Brain pericyte (primary cell): ENCODE measurements around the gene EML3.
"Not testable (repeated sequence)": the region's sequence is repeated elsewhere in the genome, so short reads cannot be mapped to it uniquely, and the experiment has no call there.

ENCODE experiments used
- DNase-seq: peaks from one replicate; pipeline ENCODE4 v3.0.0-alpha.2; 2012; ENCODE audit warnings: low read depth, low spot score

The EML3 gene

GRCh38 chr11:62600367-62601121, 12.0 kb downstream of the EML3 start:
- DNase-seq: no peak

DNA sequence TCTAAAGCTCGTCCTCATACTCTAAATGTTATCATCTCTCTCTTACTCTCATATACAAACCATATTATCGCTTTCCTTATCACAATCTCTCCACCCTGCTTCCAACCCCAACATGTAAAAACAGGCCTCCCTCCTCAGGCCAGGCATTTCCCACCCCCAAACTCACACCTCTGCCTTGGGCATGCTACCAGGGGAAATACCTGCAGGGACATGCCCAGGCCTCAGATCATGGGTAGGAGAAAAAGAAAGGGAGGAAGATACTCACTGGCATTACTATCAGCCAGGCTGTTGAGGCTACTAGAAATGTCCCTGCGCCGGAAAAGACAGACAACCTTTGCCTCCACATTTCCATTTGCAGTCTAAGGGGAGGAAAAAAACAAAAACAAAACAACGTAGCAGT, 12.7 kb downstream of the EML3 start:
- DNase-seq: no peak

- DNase-seq: peak; percentile 92
Observed at GRCh38 chr11:62599069-62599696, 13.4 kb downstream of the EML3 start.

DNA sequence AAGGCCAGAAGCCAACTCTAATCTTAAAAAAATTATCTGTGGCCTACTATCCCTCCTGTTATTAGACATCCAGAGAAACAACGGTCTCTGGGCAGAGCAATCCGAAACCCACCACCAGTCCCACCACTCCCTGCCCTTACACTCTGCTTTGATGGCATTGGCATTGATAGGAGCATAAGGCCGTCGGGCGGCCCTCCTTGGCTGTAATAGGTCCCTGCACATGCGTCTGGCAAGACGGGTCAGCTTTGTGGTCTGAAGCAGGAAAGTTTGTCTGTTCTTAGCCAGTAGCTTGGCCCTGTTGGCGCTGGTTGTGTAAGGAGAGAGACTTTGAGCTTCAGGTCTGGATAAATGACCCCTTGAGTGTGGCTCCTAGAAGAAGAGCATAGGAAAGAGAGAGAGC, 17.5 kb downstream of the EML3 start:
- no peak for DNase-seq

DNA sequence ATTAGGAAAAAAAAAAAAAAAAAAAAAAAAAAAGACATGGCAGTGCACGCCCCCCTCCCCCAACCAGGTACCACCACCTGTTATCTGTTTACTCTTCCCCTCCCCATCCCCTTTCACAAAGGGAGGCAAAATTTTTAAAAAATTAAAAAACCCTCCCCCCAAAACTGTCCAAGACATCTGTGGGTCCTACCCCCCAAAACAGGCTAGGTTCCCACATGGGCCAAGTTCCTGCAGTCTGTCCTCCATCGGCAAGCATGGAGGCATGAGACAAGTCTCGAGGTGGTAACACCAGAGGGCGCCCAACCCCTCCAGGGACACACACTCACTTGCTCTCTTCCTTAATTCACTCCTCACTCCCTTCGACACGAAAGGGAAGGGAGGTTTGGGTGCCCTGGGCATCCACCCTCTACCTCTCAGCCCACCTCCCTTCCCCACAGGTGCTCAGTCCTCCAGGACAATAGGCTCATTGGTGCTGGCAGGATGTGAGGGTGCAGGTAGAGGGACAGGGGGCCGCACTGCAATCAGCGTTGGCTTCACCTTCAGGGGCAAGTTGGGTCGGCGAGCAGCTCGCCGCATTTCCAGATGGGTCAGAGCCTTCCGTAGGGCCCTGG, 19.0 kb downstream of the EML3 start:
- DNase-seq: no peak

DNA sequence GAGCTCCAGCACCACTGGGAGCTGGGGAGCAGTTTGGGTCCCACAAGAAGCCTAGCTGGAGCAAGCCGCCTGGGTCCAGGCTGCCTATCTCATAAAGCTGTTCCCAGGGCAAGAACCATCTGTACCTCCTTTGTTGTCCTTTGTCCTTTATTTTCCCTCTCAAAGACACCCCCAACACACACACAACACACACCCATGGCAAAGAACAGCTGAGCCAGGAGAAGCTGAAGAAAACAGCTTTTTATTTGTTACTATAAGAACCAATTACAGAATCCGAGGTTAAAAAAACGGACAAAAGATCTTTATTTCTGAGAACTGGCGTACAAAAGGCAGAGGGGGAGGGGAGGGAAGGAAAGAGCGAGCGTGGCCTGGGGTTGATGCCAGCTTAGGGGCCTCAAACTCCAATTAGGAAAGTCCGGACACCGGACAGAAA, 19.6 kb downstream of the EML3 start:
- DNase-seq: no peak

DNA sequence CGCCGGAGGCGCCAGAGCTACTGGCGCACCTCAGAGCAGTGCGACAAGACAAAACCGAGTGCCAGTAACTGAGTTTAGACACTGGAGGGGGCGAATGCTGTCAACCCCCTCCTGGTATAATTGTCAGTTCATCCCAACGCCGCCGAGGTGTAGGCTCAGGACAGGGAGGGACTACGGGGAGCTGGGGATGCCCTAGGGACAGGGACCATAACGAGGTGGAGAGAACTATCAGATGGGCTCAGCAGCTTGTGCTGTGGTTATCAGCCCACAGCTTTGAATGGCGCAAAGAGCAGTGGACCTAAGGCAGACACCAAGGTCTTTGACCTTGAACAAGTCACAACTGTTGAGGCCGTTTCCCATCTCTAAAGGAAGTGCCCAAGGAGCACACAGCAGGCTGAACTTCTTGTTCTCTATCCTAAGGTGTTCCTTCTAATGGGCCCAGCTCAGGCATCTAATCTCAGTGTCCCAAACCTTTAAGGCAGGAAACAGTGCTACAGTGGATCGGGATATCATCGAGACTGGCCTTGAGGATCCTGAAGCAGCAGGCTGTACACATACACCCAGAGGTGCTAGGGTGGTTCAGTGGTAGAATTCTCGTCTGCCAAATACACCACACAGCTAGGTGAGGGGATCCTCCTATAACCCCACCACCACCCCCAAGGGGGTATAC, 20.3 kb downstream of the EML3 start:
- no peak for DNase-seq

- DNase-seq: peak; percentile 98
Observed at GRCh38 chr11:62591448-62592145, 21.0 kb downstream of the EML3 start, which contains the start of gene TUT1. Gene TUT1, minus strand, starts transcription at chr11:62591523. Its CDS starts 38 bp downstream, at chr11:62591485.

- DNase-seq: no peak
Observed at GRCh38 chr11:62588966-62589637, 23.5 kb downstream of the EML3 start.

DNA sequence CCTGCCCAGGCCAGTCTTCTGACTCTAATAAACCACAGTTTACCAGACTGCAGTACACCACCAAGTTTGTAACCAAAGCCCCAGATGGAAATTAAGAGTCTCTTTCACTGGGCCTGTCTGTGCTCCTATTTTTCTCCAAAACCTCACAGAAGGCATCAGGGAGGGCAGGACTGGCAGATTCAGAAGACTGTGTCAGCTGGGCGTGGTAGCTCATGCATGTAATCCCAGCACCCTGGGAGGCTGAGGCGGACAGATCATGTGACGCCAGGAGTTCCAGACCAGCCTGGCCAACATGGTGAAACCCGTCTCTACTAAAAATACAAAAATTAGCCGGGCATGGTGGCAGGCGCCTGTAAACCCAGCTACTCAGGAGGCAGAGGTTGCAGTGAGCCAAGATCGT, 27.2 kb downstream of the EML3 start:
- not testable (repeated sequence) for DNase-seq

DNA sequence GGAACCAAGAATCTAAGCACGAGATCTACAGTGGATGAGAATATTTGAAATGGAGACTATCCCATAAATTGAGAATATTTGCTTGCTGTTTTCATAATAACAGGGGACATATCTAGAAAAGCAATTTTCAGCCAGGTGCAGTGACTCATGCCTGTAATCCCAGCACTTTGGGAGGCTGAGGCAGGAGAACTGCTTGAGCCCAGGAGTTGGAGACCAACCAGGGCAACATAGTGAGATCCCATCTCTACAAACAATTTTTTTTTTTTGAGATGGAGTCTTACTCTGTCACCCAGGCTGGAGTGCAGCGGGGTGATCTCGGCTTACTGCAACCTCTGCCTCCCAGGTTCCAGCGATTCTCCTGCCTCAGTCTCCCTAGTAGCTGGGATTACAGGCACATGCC, 30.8 kb downstream of the EML3 start:
- DNase-seq: not testable (repeated sequence)

DNA sequence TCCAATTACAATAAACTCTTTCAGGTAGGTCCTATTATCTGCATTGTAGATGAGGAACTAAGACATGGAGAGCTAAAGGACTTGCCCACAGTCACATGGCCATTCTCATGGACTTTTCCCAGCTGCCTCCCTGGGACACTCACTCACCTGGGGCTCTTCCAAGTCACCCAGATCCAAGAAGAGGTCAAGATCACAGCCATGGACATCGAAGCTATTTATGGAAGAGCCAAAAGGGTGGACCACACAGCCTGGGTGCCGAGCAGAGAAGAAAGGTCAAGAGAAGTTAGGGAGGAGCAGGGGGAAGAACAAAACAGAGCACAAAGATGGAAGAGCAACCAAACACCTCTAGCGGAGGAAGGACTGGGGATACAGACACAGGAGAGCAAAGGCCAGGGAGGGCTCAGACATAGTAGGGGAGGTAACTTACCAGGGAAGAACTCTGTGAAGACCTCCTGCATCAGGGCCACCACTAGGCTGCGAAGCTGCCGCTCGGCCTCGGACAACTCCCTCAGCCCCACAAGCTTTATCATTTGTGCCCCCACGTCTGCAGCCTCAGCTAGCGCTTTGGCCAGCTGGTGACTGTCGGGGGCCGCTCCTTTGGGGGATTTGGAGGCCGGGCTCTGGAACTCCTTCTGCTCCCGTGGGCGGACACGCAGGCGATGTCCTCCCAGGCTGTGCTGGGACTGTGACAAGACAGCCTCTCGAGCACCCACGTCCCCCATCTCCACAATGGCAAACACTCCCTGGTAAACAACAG, 31.4 kb downstream of the EML3 start:
- DNase-seq: no peak

DNA sequence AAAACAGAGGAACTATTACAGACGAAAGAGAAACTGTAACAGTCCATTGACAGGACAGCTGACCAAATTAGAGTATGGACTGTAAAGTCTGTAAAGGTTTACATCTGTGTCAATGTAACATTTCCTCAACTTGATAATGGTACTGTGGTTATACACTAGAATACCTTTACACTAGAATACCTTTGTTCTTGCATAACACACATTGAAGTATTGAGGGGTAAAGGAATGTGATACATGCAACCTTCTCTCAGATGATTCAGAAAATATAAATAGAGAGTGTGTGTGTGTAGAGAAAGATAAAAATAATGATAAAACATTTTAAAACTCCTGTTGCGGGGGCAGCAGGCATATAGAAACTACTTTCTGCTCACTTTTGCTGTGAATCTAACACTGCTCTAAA, 33.3 kb downstream of the EML3 start:
- no peak for DNase-seq

GRCh38 chr11:62578541-62578940, 34.0 kb downstream of the EML3 start:
- DNase-seq: no peak

- DNase-seq: no peak
Observed at GRCh38 chr11:62577046-62577714, 35.4 kb downstream of the EML3 start.

GRCh38 chr11:62575837-62576236, 36.7 kb downstream of the EML3 start:
- no peak for DNase-seq

DNA sequence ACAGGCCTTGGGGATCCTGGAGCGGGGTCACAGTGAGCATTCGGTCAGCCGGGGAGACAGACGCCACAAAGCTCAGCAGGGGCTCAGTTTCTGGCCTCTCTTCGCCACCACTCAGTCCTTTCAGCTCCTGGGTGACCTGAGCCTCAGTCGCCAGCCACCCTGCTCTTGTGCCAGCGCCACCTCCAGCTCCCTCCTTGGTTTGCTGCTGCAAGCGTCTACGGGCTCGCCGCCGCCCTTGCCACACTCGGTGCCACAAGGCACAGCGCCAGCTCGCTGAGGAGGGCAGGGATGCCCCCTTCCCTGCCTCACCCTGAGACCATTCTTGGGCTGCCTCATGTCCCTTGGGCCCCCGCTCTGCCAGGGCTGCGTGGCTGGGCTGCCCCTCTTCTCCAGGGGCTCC, 37.4 kb downstream of the EML3 start:
- DNase-seq: no peak

- DNase-seq: no peak
Observed at GRCh38 chr11:62574363-62575071, 38.1 kb downstream of the EML3 start.
